Sigmoid colon (tissue), 7 donors: Measurements from ENCODE around the gene PCSK5. TPM values are rescaled to one million over a fixed set of nuclear protein-coding genes. Genes with fewer than 3 reads are reported as not detected.

Experiments
- DNase-seq: peaks from one replicate; pipeline ENCODE4 v3.0.0-alpha.2; 2019
- H3K27ac ChIP-seq, 4 donors: fragments of 200-600 bp; sonication (generic); one replicate each; pipeline ENCODE4 v1.5.1; 2016 to 2019; ENCODE audit warnings: mild to moderate bottlenecking in 1 of 4
- H3K27me3 ChIP-seq, 3 donors: fragments of 200-600 bp; sonication (generic); one replicate each; pipeline ENCODE4 v1.5.1; 2019; ENCODE audit warnings: mild to moderate bottlenecking in 1 of 3
- H3K36me3 ChIP-seq, 4 donors: fragments of 200-600 bp; sonication (generic); one replicate each; pipeline ENCODE4 v1.5.1; 2016 to 2019
- H3K4me1 ChIP-seq, 4 donors: fragments of 200-600 bp; sonication (generic); one replicate each; pipeline ENCODE4 v1.5.1; 2017 to 2019
- H3K4me3 ChIP-seq, 4 donors: fragments of 200-600 bp; sonication (generic); one replicate each; pipeline ENCODE4 v1.5.1; 2017 to 2019; ENCODE audit warnings: mild to moderate bottlenecking in 2 of 4, moderate library complexity in 1 of 4
- H3K9me3 ChIP-seq, 4 donors: fragments of 200-600 bp in 3 of 4; sonication (generic) in 3 of 4; one replicate each; pipeline versions ENCODE4 v1.5.1 to v1.6.1; 2013 to 2019
- EP300 ChIP-seq, 4 donors: sonication (generic); formaldehyde crosslinking; IDR thresholded peaks; one replicate each; pipeline ENCODE4 v1.6.1; 2017; ENCODE audit warnings: antibody characterized with exemption in 4 of 4
- POLR2A ChIP-seq, 2 donors: fragments of 450-650 bp; IDR thresholded peaks; one replicate each; pipeline ENCODE4 v1.6.1; 2016; ENCODE audit warnings: antibody characterized with exemption in 2 of 2, mild to moderate bottlenecking in 2 of 2, moderate library complexity in 2 of 2
- POLR2AphosphoS5 ChIP-seq, 4 donors: sonication (generic); formaldehyde crosslinking; IDR thresholded peaks; one replicate each; pipeline ENCODE4 v1.6.1; 2017; ENCODE audit warnings: antibody characterized with exemption in 4 of 4
- WGBS, 2 donors: extraction: QIAGEN DNeasy Blood & Tissue Kit; methylation state at CpG; one replicate each; pipeline ENCODE4 v1.1.7; 2013; 5-methylcytosine and 5-hydroxymethylcytosine counted together
- intact Hi-C: fragments of 100-400 bp; cut with DNase I; formaldehyde crosslinking; loops from one replicate; pipeline ENCODE4 v1.15.1; 2023
- polyA plus RNA-seq, 3 donors: library from polyadenylated mRNA; stranded (reverse); fragments of 200-250 nt; gene quantifications; one replicate each; pipeline ENCODE4 v1.2.3, GENCODE V29; 2013
- total RNA-seq, 4 donors: library from RNA; depleted of rRNA; stranded (reverse); fragments of >200 nt; gene quantifications; one replicate each; pipeline ENCODE4 v1.1.0, GENCODE V29; 2016
- TF ChIP-seq, protein P1 (sequence below), 4 experiments: fragments of 450-650 bp in 3 of 4; fragments of 200-600 bp in 1 of 4; IDR thresholded peaks; one replicate each; pipeline ENCODE4 v1.5.1; 2016 to 2019; ENCODE audit warnings: antibody characterized with exemption in 4 of 4, mild to moderate bottlenecking in 3 of 4, moderate library complexity in 2 of 4
- donor health status: healthy with polysubstance abuse.
- donor health status: Bipolar disorder and iron deficiency.
- donor health status: healthy.

Gene PCSK5
- total and polyA plus RNA-seq, 7 donors = 2.4 to 23.5 (median 8.4) TPM

- TF ChIP-seq POLR2A (IDR thresholded peaks at IDR 0.05) = no peak
- TF ChIP-seq POLR2AphosphoS5 (IDR thresholded peaks at IDR 0.05) = no peak
- no peak for TF ChIP-seq EP300 (IDR thresholded peaks at IDR 0.05)
- TF ChIP-seq, protein P1, sequence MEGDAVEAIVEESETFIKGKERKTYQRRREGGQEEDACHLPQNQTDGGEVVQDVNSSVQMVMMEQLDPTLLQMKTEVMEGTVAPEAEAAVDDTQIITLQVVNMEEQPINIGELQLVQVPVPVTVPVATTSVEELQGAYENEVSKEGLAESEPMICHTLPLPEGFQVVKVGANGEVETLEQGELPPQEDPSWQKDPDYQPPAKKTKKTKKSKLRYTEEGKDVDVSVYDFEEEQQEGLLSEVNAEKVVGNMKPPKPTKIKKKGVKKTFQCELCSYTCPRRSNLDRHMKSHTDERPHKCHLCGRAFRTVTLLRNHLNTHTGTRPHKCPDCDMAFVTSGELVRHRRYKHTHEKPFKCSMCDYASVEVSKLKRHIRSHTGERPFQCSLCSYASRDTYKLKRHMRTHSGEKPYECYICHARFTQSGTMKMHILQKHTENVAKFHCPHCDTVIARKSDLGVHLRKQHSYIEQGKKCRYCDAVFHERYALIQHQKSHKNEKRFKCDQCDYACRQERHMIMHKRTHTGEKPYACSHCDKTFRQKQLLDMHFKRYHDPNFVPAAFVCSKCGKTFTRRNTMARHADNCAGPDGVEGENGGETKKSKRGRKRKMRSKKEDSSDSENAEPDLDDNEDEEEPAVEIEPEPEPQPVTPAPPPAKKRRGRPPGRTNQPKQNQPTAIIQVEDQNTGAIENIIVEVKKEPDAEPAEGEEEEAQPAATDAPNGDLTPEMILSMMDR (IDR thresholded peaks at IDR 0.05) = no peak
- Histone ChIP-seq H3K4me3 (no peak overlapping the region), H3K27ac (no peak overlapping the region), H3K4me1 (peaks cover 0 to 10% (median 5%) of the 10 kb centered on the region in 4 donors), H3K27me3 (no peaks in the 10 kb centered on the region), H3K9me3 (no peaks in the 10 kb centered on the region), H3K36me3 (no peaks in the 10 kb centered on the region)
- 93 to 99% methylated on average over 1 of the region's 1 CpG for WGBS, 2 donors
- intact Hi-C loops = no loop called here
- DNase-seq = no peak
Measured at GRCh38 chr9:75997206-75997605, 106.7 kb downstream of the PCSK5 start.

GRCh38 chr9:75998096-75998780 lies 107.8 kb downstream of the PCSK5 start:
- H3K27ac ChIP-seq = no peak overlapping the region
- no peaks in the 10 kb centered on the region for H3K9me3 ChIP-seq
- no peak for DNase-seq
- H3K4me1 ChIP-seq = peaks cover 0 to 16% (median 5%) of the 10 kb centered on the region in 4 donors
- no peaks in the 10 kb centered on the region for H3K36me3 ChIP-seq
- TF ChIP-seq POLR2AphosphoS5 (IDR thresholded peaks at IDR 0.05) (no peak), EP300 (IDR thresholded peaks at IDR 0.05) (no peak), POLR2A (IDR thresholded peaks at IDR 0.05) (no peak)
- TF ChIP-seq, protein P1 (IDR thresholded peaks at IDR 0.05) = no peak
- 75 to 86% methylated on average over 4 of the region's 4 CpGs for WGBS, 2 donors
- intact Hi-C loops = no loop called here
- H3K4me3 ChIP-seq = no peak overlapping the region
- H3K27me3 ChIP-seq = no peaks in the 10 kb centered on the region

DNA sequence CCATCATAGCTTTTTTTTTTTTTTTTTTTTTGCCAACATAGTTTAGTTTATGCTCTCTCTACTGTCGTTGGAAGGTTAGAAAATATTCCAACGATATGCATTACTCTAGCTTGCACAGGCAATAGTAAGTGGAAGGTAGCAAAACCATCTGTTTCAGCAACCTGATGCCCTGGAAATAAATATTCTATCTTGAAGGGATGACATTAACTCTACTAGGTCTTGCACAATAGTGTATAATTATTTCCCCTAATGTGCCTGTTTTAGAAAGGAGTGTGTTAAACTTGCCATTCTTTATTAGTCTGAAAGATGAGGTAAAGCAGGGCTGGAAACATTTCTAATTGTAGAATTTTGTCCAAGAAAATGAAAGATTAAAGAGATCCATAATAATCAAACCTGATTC lies 111.0 kb downstream of the PCSK5 start:
- Histone ChIP-seq H3K4me3 (no peak overlapping the region), H3K27me3 (no peaks in the 10 kb centered on the region), H3K9me3 (no peaks in the 10 kb centered on the region), H3K4me1 (peaks cover 0 to 16% (median 5%) of the 10 kb centered on the region in 4 donors), H3K36me3 (no peaks in the 10 kb centered on the region), H3K27ac (no peak overlapping the region)
- intact Hi-C loops = no loop called here
- no peak for DNase-seq
- 87% methylated on average over 2 of the region's 2 CpGs for WGBS, 2 donors
- TF ChIP-seq, protein P1 (IDR thresholded peaks at IDR 0.05) = no peak
- TF ChIP-seq EP300 (IDR thresholded peaks at IDR 0.05) = no peak
- TF ChIP-seq POLR2A (IDR thresholded peaks at IDR 0.05) = no peak
- no peak for TF ChIP-seq POLR2AphosphoS5 (IDR thresholded peaks at IDR 0.05)

DNA sequence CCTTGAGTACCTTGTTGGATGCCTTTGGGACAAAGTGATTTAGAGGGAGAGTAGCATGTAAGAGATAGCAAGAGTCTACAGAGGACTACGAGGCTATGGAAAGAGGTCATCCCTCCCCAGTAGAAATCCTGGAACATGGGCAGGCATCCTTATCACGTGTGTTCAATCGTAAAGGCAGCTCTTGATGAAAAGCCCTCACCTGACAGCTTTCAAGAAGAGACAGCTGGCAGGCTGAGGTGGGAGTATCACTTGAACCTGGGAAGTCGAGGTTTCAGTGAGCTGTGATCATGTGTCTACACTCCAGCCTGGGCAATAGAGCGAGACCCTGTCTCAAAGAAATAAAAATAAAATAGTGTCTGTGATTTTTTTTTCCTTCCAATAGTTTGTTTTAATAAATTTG lies 112.6 kb downstream of the PCSK5 start:
- H3K4me1 ChIP-seq = peaks cover 0 to 16% (median 5%) of the 10 kb centered on the region in 4 donors
- intact Hi-C loops = no loop called here
- H3K4me3 ChIP-seq = no peak overlapping the region
- H3K36me3 ChIP-seq = no peaks in the 10 kb centered on the region
- H3K9me3 ChIP-seq = no peaks in the 10 kb centered on the region
- TF ChIP-seq POLR2A (IDR thresholded peaks at IDR 0.05) (no peak), EP300 (IDR thresholded peaks at IDR 0.05) (no peak), POLR2AphosphoS5 (IDR thresholded peaks at IDR 0.05) (no peak)
- TF ChIP-seq, protein P1 (IDR thresholded peaks at IDR 0.05) = no peak
- H3K27me3 ChIP-seq = no peaks in the 10 kb centered on the region
- no peak for DNase-seq
- H3K27ac ChIP-seq = no peak overlapping the region
- 81 to 84% methylated on average over 5 of the region's 5 CpGs for WGBS, 2 donors

- intact Hi-C loops = no loop called here
- Histone ChIP-seq H3K4me1 (peaks cover 0 to 16% (median 5%) of the 10 kb centered on the region in 4 donors), H3K27ac (no peak overlapping the region), H3K27me3 (no peaks in the 10 kb centered on the region), H3K4me3 (no peak overlapping the region), H3K36me3 (no peaks in the 10 kb centered on the region), H3K9me3 (no peaks in the 10 kb centered on the region)
- WGBS, 2 donors = 85 to 92% methylated on average over 1 of the region's 1 CpG
- no peak for DNase-seq
- TF ChIP-seq POLR2AphosphoS5 (IDR thresholded peaks at IDR 0.05) (no peak), POLR2A (IDR thresholded peaks at IDR 0.05) (no peak), EP300 (IDR thresholded peaks at IDR 0.05) (no peak)
- TF ChIP-seq, protein P1 (IDR thresholded peaks at IDR 0.05) = no peak
Measured at GRCh38 chr9:76004526-76004925, 114.1 kb downstream of the PCSK5 start.
